CD8-positive, alpha-beta memory T cell (primary cell): ENCODE measurements around the gene STIM1. TPM values are rescaled to one million over a fixed set of nuclear protein-coding genes. Genes with fewer than 3 reads are reported as not detected.
A peak's percentile ranks its signal among the peaks of the same experiment; 100 is the strongest.

Experiments used
- CTCF ChIA-PET: fragments of 350-600 bp; sonication (Branson Sonifier 250); formaldehyde crosslinking; loops from one replicate; lab custom pipeline; 2021; ENCODE audit warnings: antibody characterized with exemption; lab: Charles Lee
- POLR2A ChIA-PET: fragments of 350-600 bp; sonication (Branson Sonifier 250); formaldehyde crosslinking; loops from one replicate; lab custom pipeline; 2021; ENCODE audit warnings: antibody characterized with exemption; lab: Charles Lee
- DNase-seq, 5 donors: peaks; one replicate each; pipeline versions ENCODE4 v3.0.0 to v3.0.0-alpha.2; 2020 to 2022; ENCODE audit warnings: mixed read lengths in 1 of 5
- H3K27ac ChIP-seq: one replicate; pipeline ENCODE4 v1.7.0; 2013; ENCODE audit warnings: low read depth, mild to moderate bottlenecking, low read length, moderate library complexity
- H3K27me3 ChIP-seq: 2 replicates; pipeline ENCODE4 v1.7.0; 2013; ENCODE audit warnings: low read length, mild to moderate bottlenecking; ENCODE audit not compliant: insufficient read depth, poor library complexity, severe bottlenecking
- H3K36me3 ChIP-seq: 2 replicates; pipeline ENCODE4 v1.7.0; 2013; ENCODE audit warnings: mild to moderate bottlenecking, low read length, moderate library complexity; ENCODE audit not compliant: insufficient read depth
- H3K4me1 ChIP-seq: 2 replicates; pipeline ENCODE4 v1.7.0; 2013; ENCODE audit warnings: mild to moderate bottlenecking, low read length, moderate library complexity; ENCODE audit not compliant: insufficient read depth
- H3K4me3 ChIP-seq: 2 replicates; pipeline ENCODE4 v1.7.0; 2013; ENCODE audit warnings: mild to moderate bottlenecking, low read length
- H3K9me3 ChIP-seq: 2 replicates; pipeline ENCODE4 v1.7.0; 2013; ENCODE audit warnings: mild to moderate bottlenecking, low read length
- H3K27ac Mint-ChIP-seq, 8 donors: one replicate each; pipeline ENCODE4 v1.8.0; 2020 to 2021; ENCODE audit warnings: mixed read lengths in 8 of 8, mild to moderate bottlenecking in 6 of 8, inconsistent platforms in 3 of 8, moderate library complexity in 3 of 8
- H3K27me3 Mint-ChIP-seq, 2 donors: one replicate each; pipeline ENCODE4 v1.8.0; 2020 to 2021; ENCODE audit warnings: mixed read lengths in 2 of 2, mild to moderate bottlenecking in 1 of 2, moderate library complexity in 1 of 2
- H3K36me3 Mint-ChIP-seq, 3 donors: one replicate each; pipeline ENCODE4 v1.8.0; 2020 to 2021; ENCODE audit warnings: mixed read lengths in 3 of 3, inconsistent platforms in 1 of 3, mild to moderate bottlenecking in 1 of 3
- H3K4me1 Mint-ChIP-seq, 3 donors: one replicate each; pipeline ENCODE4 v1.8.0; 2020 to 2021; ENCODE audit warnings: mixed read lengths in 3 of 3, inconsistent platforms in 1 of 3, mild to moderate bottlenecking in 1 of 3
- H3K4me3 Mint-ChIP-seq, 7 donors: one replicate each; pipeline ENCODE4 v1.8.0; 2020 to 2021; ENCODE audit warnings: mixed read lengths in 7 of 7, mild to moderate bottlenecking in 6 of 7, moderate library complexity in 4 of 7, inconsistent platforms in 2 of 7
- H3K9me3 Mint-ChIP-seq, 5 donors: one replicate each; pipeline ENCODE4 v1.8.0; 2020 to 2022; ENCODE audit warnings: mixed read lengths in 5 of 5, mild to moderate bottlenecking in 3 of 5, moderate library complexity in 2 of 5, inconsistent platforms in 1 of 5
- polyA plus RNA-seq: library from polyadenylated mRNA; unstranded; fragments of 300-500 nt; fragmentation: Illumina TruSeq; gene quantifications from one replicate; pipeline ENCODE4 v1.2.3, GENCODE V29; 2021
- total RNA-seq, 2 experiments: library from RNA; stranded (reverse); gene quantifications; one replicate each; pipeline ENCODE4 v1.2.3, GENCODE V29; 2021

STIM1 gene
- total and polyA plus RNA-seq, 3 experiments from 2014 or later: 43.8 to 46.0 (median 45.6) TPM

GRCh38 chr11:3942160-3942955, 86.9 kb downstream of the STIM1 start:
- H3K27ac ChIP-seq: peak overlapping the region; percentile 5
- no peaks in the 10 kb centered on the region for H3K9me3 ChIP-seq
- Mint-ChIP-seq H3K27me3 (no peaks in the 10 kb centered on the region), H3K4me3 (peak overlapping the region in 6 of 7 donors; percentile 36 to 68 (median 61)), H3K36me3 (peaks cover 6 to 7% (median 7%) of the 10 kb centered on the region in 3 donors), H3K9me3 (peaks cover 0 to 1% (median 0%) of the 10 kb centered on the region in 5 donors), H3K27ac (peak overlapping the region; percentile 63 to 96 (median 90)), H3K4me1 (peaks cover 79 to 94% (median 88%) of the 10 kb centered on the region in 3 donors)
- CTCF ChIA-PET: interaction anchor here (0.8 to 4.2 kb wide), 15 partner anchors 9 to 130 kb away, joined by 3 to 28 read pairs (median 5); partner anchors contain the start of genes RHOG and STIM1
- no peaks in the 10 kb centered on the region for H3K27me3 ChIP-seq
- POLR2A ChIA-PET: interaction anchor here (0.6 kb wide), 3 partner anchors 37 to 88 kb away, joined by 3 read pairs; no protein-coding TSS in a partner anchor
- H3K4me3 ChIP-seq: peak overlapping the region; percentile 10
- H3K36me3 ChIP-seq: no peaks in the 10 kb centered on the region
- peak in 3 of 5 donors; percentile 34 to 58 (median 58) for DNase-seq
- H3K4me1 ChIP-seq: peaks cover 78% of the 10 kb centered on the region

GRCh38 chr11:3942956-3943497, 87.6 kb downstream of the STIM1 start:
- peaks cover 0 to 1% (median 0%) of the 10 kb centered on the region in 5 donors for H3K9me3 Mint-ChIP-seq
- Histone ChIP-seq H3K36me3 (no peaks in the 10 kb centered on the region), H3K4me1 (peaks cover 81% of the 10 kb centered on the region), H3K27ac (no peak overlapping the region), H3K9me3 (no peaks in the 10 kb centered on the region), H3K27me3 (no peaks in the 10 kb centered on the region), H3K4me3 (peak overlapping the region; percentile 10)
- no peak for DNase-seq
- H3K27me3 Mint-ChIP-seq: no peaks in the 10 kb centered on the region
- H3K4me3 Mint-ChIP-seq: peak overlapping the region in 6 of 7 donors; percentile 36 to 68 (median 55)
- H3K27ac Mint-ChIP-seq: peak overlapping the region; percentile 57 to 96 (median 90)
- POLR2A ChIA-PET: interaction anchor here (0.6 kb wide), 2 partner anchors 38 to 88 kb away, joined by 3 read pairs; no protein-coding TSS in a partner anchor
- H3K36me3 Mint-ChIP-seq: peaks cover 6 to 7% (median 7%) of the 10 kb centered on the region in 3 donors
- peaks cover 85 to 96% (median 91%) of the 10 kb centered on the region in 3 donors for H3K4me1 Mint-ChIP-seq
- CTCF ChIA-PET: interaction anchor here (0.8 to 4.2 kb wide), 14 partner anchors 9 to 130 kb away, joined by 3 to 28 read pairs (median 6); partner anchors contain the start of genes RHOG and STIM1

- H3K36me3 ChIP-seq: no peaks in the 10 kb centered on the region
- no peak for DNase-seq
- ChIA-PET POLR2A (no interaction called here), CTCF (interaction anchor here (1.2 to 4.2 kb wide), 3 partner anchors 77 to 103 kb away, joined by 3 to 28 read pairs (median 12); partner anchors contain the start of genes RHOG and STIM1)
- H3K9me3 ChIP-seq: no peaks in the 10 kb centered on the region
- H3K36me3 Mint-ChIP-seq: peaks cover 6 to 7% (median 7%) of the 10 kb centered on the region in 3 donors
- no peaks in the 10 kb centered on the region for H3K27me3 ChIP-seq
- H3K27ac ChIP-seq: no peak overlapping the region
- H3K4me1 Mint-ChIP-seq: peaks cover 91 to 97% (median 97%) of the 10 kb centered on the region in 3 donors
- peaks cover 86% of the 10 kb centered on the region for H3K4me1 ChIP-seq
- peak overlapping the region; percentile 57 to 96 (median 90) for H3K27ac Mint-ChIP-seq
- peaks cover 0 to 1% (median 0%) of the 10 kb centered on the region in 5 donors for H3K9me3 Mint-ChIP-seq
- no peak overlapping the region for H3K4me3 ChIP-seq
- H3K27me3 Mint-ChIP-seq: no peaks in the 10 kb centered on the region
- peak overlapping the region in 6 of 7 donors; percentile 28 to 83 (median 48) for H3K4me3 Mint-ChIP-seq
Observed at GRCh38 chr11:3944198-3944597, 88.7 kb downstream of the STIM1 start.

DNA sequence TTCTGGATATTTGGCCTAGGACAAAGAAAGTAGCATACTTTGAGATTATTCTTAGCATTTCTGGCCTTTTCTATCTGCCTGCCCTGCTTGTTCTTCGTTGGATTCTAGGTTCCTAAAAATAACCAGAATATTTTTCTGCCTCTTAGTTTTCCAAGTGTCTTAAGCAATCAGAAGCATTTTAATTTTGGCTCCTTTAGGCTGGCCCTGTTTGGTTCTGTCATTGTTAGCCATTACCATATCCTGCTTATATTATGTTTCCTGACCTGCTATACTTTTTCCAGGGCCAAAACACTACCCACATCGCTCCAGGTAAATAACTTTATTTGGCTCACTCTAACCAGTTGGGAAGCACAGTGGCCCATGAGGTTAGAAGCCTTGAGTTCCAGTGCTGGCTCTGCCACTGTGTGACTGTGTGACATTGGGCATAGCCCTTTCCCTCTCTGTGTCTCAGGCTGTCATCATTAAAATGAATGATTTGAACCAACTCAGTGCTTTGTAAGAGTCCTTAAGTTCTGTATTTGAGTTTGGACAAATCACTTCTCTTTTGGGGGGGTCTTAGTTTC, 91.1 kb downstream of the STIM1 start:
- H3K9me3 ChIP-seq: no peaks in the 10 kb centered on the region
- H3K27me3 ChIP-seq: no peaks in the 10 kb centered on the region
- no peaks in the 10 kb centered on the region for H3K36me3 ChIP-seq
- Mint-ChIP-seq H3K27ac (peak overlapping the region; percentile 79 to 99 (median 92)), H3K4me1 (peaks cover 94 to 97% (median 97%) of the 10 kb centered on the region in 3 donors), H3K27me3 (no peaks in the 10 kb centered on the region), H3K4me3 (peak overlapping the region; percentile 22 to 81 (median 77)), H3K36me3 (peaks cover 2 to 7% (median 5%) of the 10 kb centered on the region in 3 donors), H3K9me3 (peaks cover 0 to 1% (median 0%) of the 10 kb centered on the region in 5 donors)
- H3K4me1 ChIP-seq: peaks cover 97% of the 10 kb centered on the region
- no peak for DNase-seq
- POLR2A ChIA-PET: interaction anchor here (0.7 to 3.1 kb wide), 3 partner anchors 92 to 105 kb away, joined by 3 to 24 read pairs (median 8); partner anchors contain the start of genes RHOG and STIM1
- peak overlapping the region; percentile 23 for H3K4me3 ChIP-seq
- CTCF ChIA-PET: interaction anchor here (1.6 to 3.4 kb wide), 3 partner anchors 43 to 92 kb away, joined by 3 to 39 read pairs (median 8); partner anchors contain the start of gene STIM1
- peak overlapping the region; percentile 13 for H3K27ac ChIP-seq

GRCh38 chr11:3947061-3947460, 91.6 kb downstream of the STIM1 start:
- ChIA-PET POLR2A (interaction anchor here (0.7 to 3.1 kb wide), 3 partner anchors 92 to 106 kb away, joined by 3 to 24 read pairs (median 8); partner anchors contain the start of genes RHOG and STIM1), CTCF (interaction anchor here (1.4 to 3.4 kb wide), 6 partner anchors 43 to 126 kb away, joined by 3 to 39 read pairs (median 8); partner anchors contain the start of gene STIM1)
- Histone ChIP-seq H3K27me3 (no peaks in the 10 kb centered on the region), H3K9me3 (no peaks in the 10 kb centered on the region), H3K4me1 (peaks cover 98% of the 10 kb centered on the region), H3K27ac (peak overlapping the region; percentile 53), H3K36me3 (no peaks in the 10 kb centered on the region), H3K4me3 (peak overlapping the region; percentile 54)
- Mint-ChIP-seq H3K9me3 (peaks cover 0 to 1% (median 0%) of the 10 kb centered on the region in 5 donors), H3K4me3 (peak overlapping the region; percentile 22 to 81 (median 77)), H3K4me1 (peaks cover 94 to 97% (median 97%) of the 10 kb centered on the region in 3 donors), H3K36me3 (peaks cover 2 to 7% (median 5%) of the 10 kb centered on the region in 3 donors), H3K27ac (peak overlapping the region; percentile 79 to 99 (median 92)), H3K27me3 (no peaks in the 10 kb centered on the region)
- peak; percentile 16 to 81 (median 70) for DNase-seq

GRCh38 chr11:3949125-3949524, 93.7 kb downstream of the STIM1 start:
- no peaks in the 10 kb centered on the region for H3K9me3 ChIP-seq
- no peaks in the 10 kb centered on the region for H3K27me3 Mint-ChIP-seq
- peak overlapping the region; percentile 79 to 99 (median 91) for H3K27ac Mint-ChIP-seq
- H3K9me3 Mint-ChIP-seq: peaks cover 0 to 1% (median 0%) of the 10 kb centered on the region in 5 donors
- peak overlapping the region; percentile 1 for H3K4me3 ChIP-seq
- H3K4me1 ChIP-seq: peaks cover 96% of the 10 kb centered on the region
- peak overlapping the region; percentile 22 to 75 (median 70) for H3K4me3 Mint-ChIP-seq
- H3K27ac ChIP-seq: no peak overlapping the region
- DNase-seq: peak in 3 of 5 donors; percentile 42 to 54 (median 43)
- peaks cover 2 to 7% (median 5%) of the 10 kb centered on the region in 3 donors for H3K36me3 Mint-ChIP-seq
- ChIA-PET POLR2A (interaction anchor here (1.3 to 3.1 kb wide), 2 partner anchors 94 to 108 kb away, joined by 3 to 24 read pairs; partner anchors contain the start of genes RHOG and STIM1), CTCF (interaction anchor here (2.2 to 3.4 kb wide), 2 partner anchors 95 to 124 kb away, joined by 13 to 39 read pairs; partner anchors contain the start of gene STIM1)
- H3K4me1 Mint-ChIP-seq: peaks cover 93 to 97% (median 97%) of the 10 kb centered on the region in 3 donors
- H3K36me3 ChIP-seq: no peaks in the 10 kb centered on the region
- H3K27me3 ChIP-seq: no peaks in the 10 kb centered on the region
